GM13976 (cell line): ENCODE results near the gene RHOT2.
A peak's percentile ranks its signal among the peaks of the same experiment; 100 is the strongest.

ENCODE experiments used
- DNase-seq: peaks from one replicate; pipeline ENCODE4 v3.0.0; 2012; ENCODE audit warnings: low spot score
- CTCF ChIP-seq: IDR thresholded peaks from 2 replicates; pipeline ENCODE4 v1.5.1; 2012; ENCODE audit warnings: borderline replicate concordance, mild to moderate bottlenecking; ENCODE audit not compliant: insufficient read depth; ENCODE audit errors: extremely low read depth, missing control alignments, control extremely low read depth
- in situ Hi-C: fragments of 300-500 bp; cut with MboI; formaldehyde crosslinking; loops from one replicate; pipeline ENCODE4 v1.12.0; 2022; ENCODE audit warnings: low sequenced_read_pairs, mixed read lengths, inconsistent platforms; ENCODE audit not compliant: unreplicated experiment

The RHOT2 gene

GRCh38 chr16:700684-701584, 33.0 kb downstream of the RHOT2 start:
- no peak for TF ChIP-seq CTCF
- DNase-seq, result peak; percentile 70
- in situ Hi-C loops, result no loop called here

GRCh38 chr16:702341-702740, 34.4 kb downstream of the RHOT2 start:
- DNase-seq, result no peak
- TF ChIP-seq CTCF, result no peak
- in situ Hi-C loops, result no loop called here

- TF ChIP-seq CTCF, result no peak
- in situ Hi-C loops, result no loop called here
- no peak for DNase-seq
Measured at GRCh38 chr16:703406-703805, 35.5 kb downstream of the RHOT2 start.

- no peak for DNase-seq
- no peak for TF ChIP-seq CTCF
- in situ Hi-C loops, result no loop called here
Measured at GRCh38 chr16:704047-704446, 36.1 kb downstream of the RHOT2 start.

GRCh38 chr16:704552-705380, 36.8 kb downstream of the RHOT2 start:
- no peak for TF ChIP-seq CTCF
- no peak for DNase-seq
- in situ Hi-C loops, result no loop called here

GRCh38 chr16:705431-706188, 37.7 kb downstream of the RHOT2 start, which contains the start of gene FBXL16:
FBXL16 (minus strand) TSS chr16:705801; CDS start chr16:697405, 8,396 bp downstream.
- in situ Hi-C loops, result no loop called here
- DNase-seq, result no peak
- TF ChIP-seq CTCF, result no peak
